Measurements from ENCODE around the gene ZKSCAN4. TPM values are rescaled to one million over a fixed set of nuclear protein-coding genes. Genes with fewer than 3 reads are reported as not detected.
A peak's percentile ranks its signal among the peaks of the same experiment; 100 is the strongest.

Gene ZKSCAN4
- total and polyA plus RNA-seq, 2 of the 8 experiments (the other 6 are each of a cell fraction or from before 2014, with no cell fraction given): 2.2 to 6.6 TPM

- no peaks in the 10 kb centered on the region for H3K79me1 ChIP-seq (ENCODE audit: low read depth, low read length)
- H3K4me1 ChIP-seq (replicated peaks in 1 of 4; ENCODE audit: control insufficient read depth in 3 of 4, insufficient read depth in 4 of 4, low read length in 3 of 4): no peaks in the 10 kb centered on the region
- ChIA-PET POLR2A (ENCODE audit: partially characterized antibody) (interaction anchor here (0.6 to 1.6 kb wide), 3 partner anchors 8 to 48 kb away, joined by 3 to 4 read pairs (median 4); partner anchors contain the start of gene ZSCAN26), CTCF (ENCODE audit: partially characterized antibody) (interaction anchor here (1.8 kb wide), 1 partner anchor 97 kb away, joined by 6 read pairs; no protein-coding TSS in a partner anchor)
- no peaks in the 10 kb centered on the region for H3K79me2 ChIP-seq (ENCODE audit: control insufficient read depth in 1 of 2, insufficient read depth in 2 of 2, low read length in 2 of 2)
- peak within 1 kb of the TSS; percentile 92; the same call in 1 of the 2 replicates for H4K8ac ChIP-seq (ENCODE audit: extremely low read depth, insufficient read depth, low read length)
- peak within 1 kb of the TSS in 1 of 4 experiments; percentile 15; a peak in 1 of 8 replicates for H3K4me3 ChIP-seq (ENCODE audit: extremely low read depth in 1 of 4, insufficient read depth in 2 of 4, low read depth in 3 of 4, low read length in 4 of 4)
- no peak within 1 kb of the TSS for H3K18ac ChIP-seq (ENCODE audit: extremely low read depth, low read length)
- no peak within 1 kb of the TSS for H2BK12ac ChIP-seq (ENCODE audit: low read depth, low read length)
- no peak within 1 kb of the TSS for H4K91ac ChIP-seq (replicated peaks; ENCODE audit: insufficient read length, low read length)
- no peak within 1 kb of the TSS for H2BK20ac ChIP-seq (ENCODE audit: low read length)
- peak within 1 kb of the TSS in 1 of 2 experiments; percentile 6; a peak in 1 of 4 replicates for H3K4me2 ChIP-seq (ENCODE audit: insufficient read depth in 1 of 2, low read depth in 2 of 2, low read length in 2 of 2)
- no peak within 1 kb of the TSS for H2BK120ac ChIP-seq (replicated peaks; ENCODE audit: low read depth, low read length)
- no peaks in the 10 kb centered on the region for H4K20me1 ChIP-seq (replicated peaks in 1 of 2; ENCODE audit: control insufficient read depth in 1 of 2, insufficient read depth in 2 of 2, low read length in 2 of 2)
- no peaks in the 10 kb centered on the region for H3K23me2 ChIP-seq (ENCODE audit: low read depth, low read length)
- H3K27ac ChIP-seq (ENCODE audit: low read depth, low read length): no peak within 1 kb of the TSS
- no peak within 1 kb of the TSS for H3K14ac ChIP-seq (ENCODE audit: insufficient read length)
- DNase-seq (ENCODE audit: low read depth in 1 of 2, low spot score in 2 of 2) (peak in 1 of 2 experiments; percentile 43), FAIRE-seq (no peak)
- no peak within 1 kb of the TSS for H2BK15ac ChIP-seq (ENCODE audit: low read length)
- H4K5ac ChIP-seq (ENCODE audit: insufficient read length, low read depth, low read length): no peak within 1 kb of the TSS
- no peak within 1 kb of the TSS for H3K23ac ChIP-seq (ENCODE audit: insufficient read length)
- H3K36me3 ChIP-seq (ENCODE audit: control insufficient read depth in 2 of 4, insufficient read depth in 4 of 4, low read length in 3 of 4): no peaks in the 10 kb centered on the region
- WGBS, 2 experiments (ENCODE audit: extremely low coverage in 1 of 2, insufficient coverage in 1 of 2, insufficient read length in 1 of 2, insufficient replicate concordance in 2 of 2, low coverage in 1 of 2, low lambda C conversion rate in 2 of 2, missing lambda C conversion rate in 1 of 2): 85% methylated on average over 58 of the region's 58 CpGs; no CpG with 5 or more reads in 1 of the 2 experiments
- no peaks in the 10 kb centered on the region for H3K9me3 ChIP-seq (ENCODE audit: insufficient read depth in 2 of 2, low read depth in 1 of 2, low read length in 1 of 2)
- no peak within 1 kb of the TSS for H2BK5ac ChIP-seq (ENCODE audit: low read depth, low read length)
- no peak within 1 kb of the TSS for H3K4ac ChIP-seq (replicated peaks; ENCODE audit: insufficient read length, low read depth, low read length)
- no peak within 1 kb of the TSS for H3K56ac ChIP-seq (replicated peaks; ENCODE audit: insufficient read length, low read depth, low read length)
- H2AFZ ChIP-seq (ENCODE audit: low read length): peak within 1 kb of the TSS; percentile 68; the same call in 1 of the 2 replicates
- H3K27me3 ChIP-seq (replicated peaks in 1 of 4; ENCODE audit: control insufficient read depth in 3 of 4, extremely low read depth in 1 of 4, insufficient read depth in 3 of 4, low read length in 3 of 4): 0 out of 7 replicates have a peak, but pooled peaks cover 0 to 3% (median 0%) of the 10 kb centered on the region in 4 experiments
- H2AK5ac ChIP-seq (ENCODE audit: low read depth, low read length): no peak within 1 kb of the TSS
- no peak within 1 kb of the TSS for H3K9ac ChIP-seq (replicated peaks in 1 of 4; ENCODE audit: extremely low read depth in 1 of 4, low read depth in 3 of 4, low read length in 3 of 4)
- 0 out of 2 replicates have a peak, but pooled peaks have one; percentile 38 for TF ChIP-seq E2F6 (IDR thresholded peaks at IDR 0.05)
- TF ChIP-seq SP4 (IDR thresholded peaks at IDR 0.05; ENCODE audit: low read length): no peak
- TF ChIP-seq RXRA (IDR thresholded peaks at IDR 0.05; ENCODE audit: insufficient read depth, low read depth, low read length): no peak
- no peak for TF ChIP-seq ZNF274 (IDR thresholded peaks at IDR 0.05; ENCODE audit: borderline replicate concordance, extremely low read depth, low read length)
- TF ChIP-seq CBX8 (IDR thresholded peaks at IDR 0.05; ENCODE audit: borderline replicate concordance, low read depth, low read length): no peak
- TF ChIP-seq TAF7 (optimal IDR thresholded peaks at IDR 0.05; ENCODE audit: borderline replicate concordance, low read depth, low read length): no peak
Observed at GRCh38 chr6:28258877-28259777, 7.1 kb upstream of the ZKSCAN4 start, which contains the start of gene NKAPL. Gene NKAPL, plus strand, starts transcription at chr6:28259297. Its CDS starts 75 bp downstream, at chr6:28259372.
